Activated T-helper 2 cell treated with anti-CD3 and anti-CD28 coated beads, Interferon-gamma antibody, Interleukin-2, Interleukin-4, amounts not matched to agents 10 μg/mL and 5 μg/mL and 100 μg/mL, durations not matched to agents 14 hours and 24 hours and 36 hours (primary cell): ENCODE data around the gene PTMS. TPM values are rescaled to one million over a fixed set of nuclear protein-coding genes. Genes with fewer than 3 reads are reported as not detected.

ENCODE experiments used
- DNase-seq: peaks from one replicate; pipeline ENCODE4 v3.0.0; 2021; ENCODE audit warnings: low spot score
- H3K27ac Mint-ChIP-seq: one replicate; pipeline ENCODE4 v1.8.0; 2021; ENCODE audit warnings: mixed read lengths
- H3K27me3 Mint-ChIP-seq: one replicate; pipeline ENCODE4 v1.8.0; 2021; ENCODE audit warnings: low read depth, mixed read lengths
- H3K36me3 Mint-ChIP-seq: one replicate; pipeline ENCODE4 v1.8.0; 2021; ENCODE audit warnings: low read depth, mixed read lengths
- H3K4me1 Mint-ChIP-seq: one replicate; pipeline ENCODE4 v1.8.0; 2021; ENCODE audit warnings: low read depth, mixed read lengths
- H3K4me3 Mint-ChIP-seq: one replicate; pipeline ENCODE4 v1.8.0; 2021; ENCODE audit warnings: low read depth, mild to moderate bottlenecking, moderate library complexity, mixed read lengths
- H3K9me3 Mint-ChIP-seq: one replicate; pipeline ENCODE4 v1.8.0; 2021; ENCODE audit warnings: mixed read lengths
- intact Hi-C: fragments of 100-400 bp; cut with micrococcal nuclease; formaldehyde crosslinking; loops from one replicate; pipeline ENCODE4 v1.15.1; 2023
- total RNA-seq: library from RNA; stranded (reverse); gene quantifications from 2 replicates; pipeline ENCODE4 v1.2.3, GENCODE V29; 2022

PTMS gene
- total RNA-seq, 1 donor from 2014 or later, result 262 TPM

- H3K4me3 Mint-ChIP-seq, result no peak overlapping the region
- no peak overlapping the region for H3K27ac Mint-ChIP-seq
- intact Hi-C loops, result no loop called here
- H3K27me3 Mint-ChIP-seq, result peaks cover 9% of the 10 kb centered on the region
- peaks cover 71% of the 10 kb centered on the region for H3K36me3 Mint-ChIP-seq
- DNase-seq, result no peak
- peaks cover 13% of the 10 kb centered on the region for H3K4me1 Mint-ChIP-seq
- H3K9me3 Mint-ChIP-seq, result no peaks in the 10 kb centered on the region
These were observed 52.1 kb downstream of the PTMS start for GRCh38 chr12:6818222-6818621.

- intact Hi-C loops, result no loop called here
- no peak overlapping the region for H3K27ac Mint-ChIP-seq
- no peaks in the 10 kb centered on the region for H3K9me3 Mint-ChIP-seq
- H3K36me3 Mint-ChIP-seq, result peaks cover 68% of the 10 kb centered on the region
- H3K27me3 Mint-ChIP-seq, result peaks cover 12% of the 10 kb centered on the region
- no peak overlapping the region for H3K4me3 Mint-ChIP-seq
- DNase-seq, result no peak
- H3K4me1 Mint-ChIP-seq, result peaks cover 13% of the 10 kb centered on the region
These were observed 52.5 kb downstream of the PTMS start for GRCh38 chr12:6818645-6819044.

GRCh38 chr12:6819106-6820030 lies 53.2 kb downstream of the PTMS start:
- H3K4me3 Mint-ChIP-seq, result no peak overlapping the region
- no peak overlapping the region for H3K27ac Mint-ChIP-seq
- DNase-seq, result no peak
- peaks cover 60% of the 10 kb centered on the region for H3K36me3 Mint-ChIP-seq
- intact Hi-C loops, result no loop called here
- peaks cover 17% of the 10 kb centered on the region for H3K27me3 Mint-ChIP-seq
- H3K9me3 Mint-ChIP-seq, result no peaks in the 10 kb centered on the region
- H3K4me1 Mint-ChIP-seq, result peaks cover 13% of the 10 kb centered on the region

- H3K36me3 Mint-ChIP-seq, result peaks cover 52% of the 10 kb centered on the region
These were observed 54.0 kb downstream of the PTMS start for GRCh38 chr12:6820166-6820565.

More at GRCh38 chr12:6820166-6820565, 54.0 kb downstream of the PTMS start:
- Mint-ChIP-seq H3K9me3 (no peaks in the 10 kb centered on the region), H3K27me3 (peaks cover 23% of the 10 kb centered on the region), H3K4me3 (no peak overlapping the region), H3K27ac (no peak overlapping the region), H3K4me1 (peaks cover 13% of the 10 kb centered on the region)
- intact Hi-C loops, result no loop called here
- DNase-seq, result no peak

Other genes starting within 250 kb of the PTMS start
- 4,713 and 4,805 TPM in 2 replicates for gene GAPDH, start 231.8 kb upstream of the PTMS start, total RNA-seq
- 15.5 and 16.6 TPM in 2 replicates for gene IFFO1, start 210.3 kb upstream of the PTMS start, total RNA-seq
- 146 and 157 TPM in 2 replicates for gene NOP2, start 198.1 kb upstream of the PTMS start, total RNA-seq
- 343 and 351 TPM in 2 replicates for gene CHD4, start 159.0 kb upstream of the PTMS start, total RNA-seq
- gene LPAR5, start 130.4 kb upstream of the PTMS start, total RNA-seq, result 3.6 and 4.1 TPM in 2 replicates
- gene ACRBP, start 118.9 kb upstream of the PTMS start, total RNA-seq, result 1.2 and 1.5 TPM in 2 replicates
- gene ING4, start 103.2 kb upstream of the PTMS start, total RNA-seq, result 18.5 and 19.1 TPM in 2 replicates
- 73.7 and 75.4 TPM in 2 replicates for gene ZNF384, start 77.0 kb upstream of the PTMS start, total RNA-seq
- gene PIANP, start 65.5 kb upstream of the PTMS start, total RNA-seq, result 0.18 TPM in 1 of 2 replicates, not detected in the other
- 33.0 and 35.6 TPM in 2 replicates for gene COPS7A, start 42.3 kb upstream of the PTMS start, total RNA-seq
- 162 and 172 TPM in 2 replicates for gene MLF2, start 13.2 kb upstream of the PTMS start, total RNA-seq
- gene LAG3, start 6.2 kb downstream of the PTMS start, total RNA-seq, result 215 and 223 TPM in 2 replicates
- gene CD4, start 23.2 kb downstream of the PTMS start, total RNA-seq, result 354 and 368 TPM in 2 replicates
- 0.11 and 0.30 TPM in 2 replicates for gene GPR162, start 55.5 kb downstream of the PTMS start, total RNA-seq
- gene P3H3, start 62.0 kb downstream of the PTMS start, total RNA-seq, result 5.2 and 5.3 TPM in 2 replicates
- 1.2 and 1.3 TPM in 2 replicates for gene GNB3, start 74.6 kb downstream of the PTMS start, total RNA-seq
- 41.6 and 42.1 TPM in 2 replicates for gene CDCA3, start 84.9 kb downstream of the PTMS start, total RNA-seq
- gene USP5, start 85.8 kb downstream of the PTMS start, total RNA-seq, result 133 and 134 TPM in 2 replicates
- gene TPI1, start 101.2 kb downstream of the PTMS start, total RNA-seq, result 1,708 and 1,711 TPM in 2 replicates
- gene SPSB2, start 106.9 kb downstream of the PTMS start, total RNA-seq, result 3.7 and 4.1 TPM in 2 replicates
- gene LRRC23, start 138.5 kb downstream of the PTMS start, total RNA-seq, result 4.7 and 6.6 TPM in 2 replicates
- gene ENO2, start 148.2 kb downstream of the PTMS start, total RNA-seq, result 230 and 235 TPM in 2 replicates
- gene ATN1, start 161.6 kb downstream of the PTMS start, total RNA-seq, result 66.8 and 70.5 TPM in 2 replicates
- not detected in 2 replicates for gene RNU7-1, start 177.5 kb downstream of the PTMS start, total RNA-seq
- gene C12orf57, start 177.7 kb downstream of the PTMS start, total RNA-seq, result 158 and 173 TPM in 2 replicates
- 250 and 252 TPM in 2 replicates for gene PTPN6, start 185.0 kb downstream of the PTMS start, total RNA-seq
- 381 and 391 TPM in 2 replicates for gene PHB2, start 204.3 kb downstream of the PTMS start, total RNA-seq
- gene EMG1, start 204.6 kb downstream of the PTMS start, total RNA-seq, result 104 and 112 TPM in 2 replicates